ENCODE data around the gene DDX28. TPM values are rescaled to one million over a fixed set of nuclear protein-coding genes. Genes with fewer than 3 reads are reported as not detected.
A peak's percentile ranks its signal among the peaks of the same experiment; 100 is the strongest.

The DDX28 gene
- total RNA-seq, 1 experiment from 2014 or later: 9.9 TPM

- no peaks in the 10 kb centered on the region for H3K36me3 ChIP-seq
- H3K27ac ChIP-seq: no peak overlapping the region
- H3K4me3 ChIP-seq: peak overlapping the region; percentile 50
- no peaks in the 10 kb centered on the region for H3K4me1 ChIP-seq
- H3K9me3 ChIP-seq (replicated peaks): no peaks in the 10 kb centered on the region
- DNase-seq: peak; percentile 70 to 77
- H3K27me3 ChIP-seq: no peaks in the 10 kb centered on the region
Observed at GRCh38 chr16:67993207-67994039, 29.6 kb downstream of the DDX28 start.

GRCh38 chr16:67992661-67993206, 30.3 kb downstream of the DDX28 start:
- DNase-seq: no peak
- Histone ChIP-seq H3K4me3 (no peak overlapping the region), H3K27me3 (no peaks in the 10 kb centered on the region), H3K9me3 (replicated peaks) (no peaks in the 10 kb centered on the region), H3K27ac (no peak overlapping the region), H3K4me1 (no peaks in the 10 kb centered on the region), H3K36me3 (no peaks in the 10 kb centered on the region)

- H3K9me3 ChIP-seq (replicated peaks): no peaks in the 10 kb centered on the region
Observed at GRCh38 chr16:67990018-67990386, 33.0 kb downstream of the DDX28 start.

GRCh38 chr16:67989322-67990017, 33.6 kb downstream of the DDX28 start:
- no peak for DNase-seq
- Histone ChIP-seq H3K36me3 (no peaks in the 10 kb centered on the region), H3K4me3 (no peak overlapping the region), H3K27me3 (no peaks in the 10 kb centered on the region), H3K4me1 (no peaks in the 10 kb centered on the region), H3K27ac (no peak overlapping the region), H3K9me3 (replicated peaks) (no peaks in the 10 kb centered on the region)

More at GRCh38 chr16:67990018-67990386, 33.0 kb downstream of the DDX28 start:
- DNase-seq: no peak
- no peak overlapping the region for H3K27ac ChIP-seq
- H3K4me3 ChIP-seq: no peak overlapping the region
- no peaks in the 10 kb centered on the region for H3K27me3 ChIP-seq
- H3K4me1 ChIP-seq: no peaks in the 10 kb centered on the region
- no peaks in the 10 kb centered on the region for H3K36me3 ChIP-seq

GRCh38 chr16:67988675-67989074, 34.4 kb downstream of the DDX28 start:
- Histone ChIP-seq H3K4me3 (no peak overlapping the region), H3K36me3 (no peaks in the 10 kb centered on the region), H3K27ac (no peak overlapping the region), H3K27me3 (no peaks in the 10 kb centered on the region), H3K4me1 (no peaks in the 10 kb centered on the region), H3K9me3 (replicated peaks) (no peaks in the 10 kb centered on the region)
- no peak for DNase-seq

- Histone ChIP-seq H3K4me1 (no peaks in the 10 kb centered on the region), H3K27me3 (no peaks in the 10 kb centered on the region), H3K27ac (no peak overlapping the region), H3K9me3 (replicated peaks) (no peaks in the 10 kb centered on the region), H3K36me3 (no peaks in the 10 kb centered on the region), H3K4me3 (no peak overlapping the region)
- no peak for DNase-seq
Observed at GRCh38 chr16:67987460-67988160, 35.4 kb downstream of the DDX28 start.

GRCh38 chr16:67986949-67987348, 36.1 kb downstream of the DDX28 start:
- H3K27ac ChIP-seq: no peak overlapping the region

GRCh38 chr16:67982011-67982696, 40.9 kb downstream of the DDX28 start:
- DNase-seq: no peak
- Histone ChIP-seq H3K4me1 (no peaks in the 10 kb centered on the region), H3K4me3 (no peak overlapping the region), H3K27ac (no peak overlapping the region), H3K27me3 (no peaks in the 10 kb centered on the region), H3K9me3 (replicated peaks) (no peaks in the 10 kb centered on the region), H3K36me3 (no peaks in the 10 kb centered on the region)

More at GRCh38 chr16:67986949-67987348, 36.1 kb downstream of the DDX28 start:
- H3K4me1 ChIP-seq: no peaks in the 10 kb centered on the region
- no peak for DNase-seq
- no peaks in the 10 kb centered on the region for H3K27me3 ChIP-seq
- no peaks in the 10 kb centered on the region for H3K9me3 ChIP-seq (replicated peaks)
- no peaks in the 10 kb centered on the region for H3K36me3 ChIP-seq
- no peak overlapping the region for H3K4me3 ChIP-seq

GRCh38 chr16:67979955-67980678, 42.9 kb downstream of the DDX28 start, which contains the start of gene DPEP3:
Gene DPEP3 (minus strand): TSS chr16:67980499. CDS start chr16:67980380, 119 bp downstream.
- H3K4me1 ChIP-seq: no peaks in the 10 kb centered on the region
- no peaks in the 10 kb centered on the region for H3K27me3 ChIP-seq
- H3K9me3 ChIP-seq (replicated peaks): no peaks in the 10 kb centered on the region
- H3K36me3 ChIP-seq: no peaks in the 10 kb centered on the region
- DNase-seq: no peak
- H3K27ac ChIP-seq: no peak within 1 kb of the TSS
- H3K4me3 ChIP-seq: no peak within 1 kb of the TSS

- no peak for DNase-seq
- H3K4me1 ChIP-seq: no peaks in the 10 kb centered on the region
- H3K27me3 ChIP-seq: no peaks in the 10 kb centered on the region
- no peaks in the 10 kb centered on the region for H3K36me3 ChIP-seq
- H3K9me3 ChIP-seq (replicated peaks): no peaks in the 10 kb centered on the region
- no peak overlapping the region for H3K4me3 ChIP-seq
- no peak overlapping the region for H3K27ac ChIP-seq
Observed at GRCh38 chr16:67977469-67978227, 45.4 kb downstream of the DDX28 start.

GRCh38 chr16:67977005-67977404, 46.0 kb downstream of the DDX28 start:
- H3K27ac ChIP-seq: no peak overlapping the region
- H3K4me3 ChIP-seq: no peak overlapping the region
- no peaks in the 10 kb centered on the region for H3K27me3 ChIP-seq
- DNase-seq: no peak
- no peaks in the 10 kb centered on the region for H3K9me3 ChIP-seq (replicated peaks)
- no peaks in the 10 kb centered on the region for H3K36me3 ChIP-seq
- H3K4me1 ChIP-seq: no peaks in the 10 kb centered on the region

GRCh38 chr16:67976205-67976604, 46.8 kb downstream of the DDX28 start:
- no peaks in the 10 kb centered on the region for H3K4me1 ChIP-seq
- no peak overlapping the region for H3K4me3 ChIP-seq
- no peak overlapping the region for H3K27ac ChIP-seq
- H3K9me3 ChIP-seq (replicated peaks): no peaks in the 10 kb centered on the region
- H3K36me3 ChIP-seq: no peaks in the 10 kb centered on the region
- DNase-seq: no peak
- no peaks in the 10 kb centered on the region for H3K27me3 ChIP-seq

GRCh38 chr16:67975321-67976105, 47.5 kb downstream of the DDX28 start:
- DNase-seq: no peak
- Histone ChIP-seq H3K27ac (no peak overlapping the region), H3K27me3 (no peaks in the 10 kb centered on the region), H3K36me3 (no peaks in the 10 kb centered on the region), H3K4me1 (no peaks in the 10 kb centered on the region), H3K4me3 (no peak overlapping the region), H3K9me3 (replicated peaks) (no peaks in the 10 kb centered on the region)
